ENCODE measurements around the gene ODAPH. TPM values are rescaled to one million over a fixed set of nuclear protein-coding genes. Genes with fewer than 3 reads are reported as not detected.

The ODAPH gene
- total RNA-seq, 6 experiments from 2014 or later: not detected

DNA sequence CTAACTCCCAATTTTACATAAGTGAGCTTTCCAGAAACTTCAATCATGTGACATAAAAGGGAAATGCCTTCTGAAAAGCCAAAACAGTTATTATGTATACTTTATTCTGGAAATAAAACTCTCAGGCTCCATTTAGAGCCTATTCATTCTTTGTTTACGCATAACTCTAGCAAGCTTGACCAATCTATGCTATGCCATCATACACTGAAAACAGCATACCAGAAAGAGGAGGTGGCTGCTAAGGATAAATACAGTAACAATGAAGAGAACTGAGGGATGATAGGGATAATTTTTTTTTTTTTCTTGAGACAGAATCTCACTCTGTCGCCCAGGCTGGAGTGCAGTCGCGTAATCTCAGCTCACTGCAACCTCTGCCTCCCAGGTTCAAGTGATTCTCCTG lies 50.1 kb downstream of the ODAPH start:
- H3K36me3 ChIP-seq: no peaks in the 10 kb centered on the region
- no peaks in the 10 kb centered on the region for H3K27me3 ChIP-seq
- 76% methylated on average over 3 of the region's 4 CpGs for WGBS (ENCODE audit: insufficient coverage, low coverage, low lambda C conversion rate, missing lambda C conversion rate)
- DNase-seq (no peak), ATAC-seq (no peak)
- H3K9me3 ChIP-seq: no peaks in the 10 kb centered on the region
- TF ChIP-seq, protein P1, sequence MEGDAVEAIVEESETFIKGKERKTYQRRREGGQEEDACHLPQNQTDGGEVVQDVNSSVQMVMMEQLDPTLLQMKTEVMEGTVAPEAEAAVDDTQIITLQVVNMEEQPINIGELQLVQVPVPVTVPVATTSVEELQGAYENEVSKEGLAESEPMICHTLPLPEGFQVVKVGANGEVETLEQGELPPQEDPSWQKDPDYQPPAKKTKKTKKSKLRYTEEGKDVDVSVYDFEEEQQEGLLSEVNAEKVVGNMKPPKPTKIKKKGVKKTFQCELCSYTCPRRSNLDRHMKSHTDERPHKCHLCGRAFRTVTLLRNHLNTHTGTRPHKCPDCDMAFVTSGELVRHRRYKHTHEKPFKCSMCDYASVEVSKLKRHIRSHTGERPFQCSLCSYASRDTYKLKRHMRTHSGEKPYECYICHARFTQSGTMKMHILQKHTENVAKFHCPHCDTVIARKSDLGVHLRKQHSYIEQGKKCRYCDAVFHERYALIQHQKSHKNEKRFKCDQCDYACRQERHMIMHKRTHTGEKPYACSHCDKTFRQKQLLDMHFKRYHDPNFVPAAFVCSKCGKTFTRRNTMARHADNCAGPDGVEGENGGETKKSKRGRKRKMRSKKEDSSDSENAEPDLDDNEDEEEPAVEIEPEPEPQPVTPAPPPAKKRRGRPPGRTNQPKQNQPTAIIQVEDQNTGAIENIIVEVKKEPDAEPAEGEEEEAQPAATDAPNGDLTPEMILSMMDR (IDR thresholded peaks at IDR 0.05): no peak
- TF ChIP-seq POLR2A (IDR thresholded peaks at IDR 0.05): no peak
- intact Hi-C loops (cut with DNase I): no loop called here
- H3K27ac ChIP-seq: no peak overlapping the region
- no peaks in the 10 kb centered on the region for H3K4me1 ChIP-seq
- no peak overlapping the region for H3K4me3 ChIP-seq

DNA sequence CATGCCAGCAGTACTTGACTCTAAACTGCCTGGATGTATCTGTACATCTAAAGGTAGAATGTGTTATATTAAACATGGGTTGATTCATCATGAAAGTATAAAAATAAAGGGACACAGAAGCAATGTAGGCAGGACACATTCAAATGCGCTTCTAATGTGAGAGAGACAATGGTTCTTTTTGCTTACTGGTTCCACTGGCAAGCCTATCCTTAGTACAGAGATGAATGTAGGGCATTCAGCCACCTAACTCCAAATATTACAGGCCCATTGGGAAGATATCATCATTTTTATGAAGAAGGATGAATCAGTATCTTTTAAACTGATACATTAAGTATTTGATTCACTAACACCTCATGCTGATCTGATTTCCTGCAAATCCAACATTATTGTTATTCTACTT lies 56.4 kb downstream of the ODAPH start:
- 86% methylated on average over 1 of the region's 1 CpG for WGBS (ENCODE audit: insufficient coverage, low coverage, low lambda C conversion rate, missing lambda C conversion rate)
- no peak overlapping the region for H3K4me3 ChIP-seq
- H3K9me3 ChIP-seq: no peaks in the 10 kb centered on the region
- no peak overlapping the region for H3K27ac ChIP-seq
- DNase-seq (no peak), ATAC-seq (no peak)
- intact Hi-C loops (cut with DNase I): no loop called here
- H3K4me1 ChIP-seq: no peaks in the 10 kb centered on the region
- TF ChIP-seq POLR2A (IDR thresholded peaks at IDR 0.05): no peak
- TF ChIP-seq, protein P1 (IDR thresholded peaks at IDR 0.05): no peak
- no peaks in the 10 kb centered on the region for H3K27me3 ChIP-seq
- no peaks in the 10 kb centered on the region for H3K36me3 ChIP-seq

Other genes starting within 250 kb of the ODAPH start
- 10 to 100 TPM in 5 of 6 experiments, 1 to 10 TPM in 1; 8.6 to 19.3 (median 14.0) TPM for gene RCHY1, start 41.7 kb upstream of the ODAPH start, total RNA-seq
- gene THAP6, start 41.6 kb upstream of the ODAPH start, total RNA-seq: 10 to 100 TPM in 3 of 6 experiments, 1 to 10 TPM in 3; 6.8 to 11.5 (median 10.0) TPM
- gene CDKL2, start 74.5 kb downstream of the ODAPH start, total RNA-seq: under 1 TPM in 1 of 6 experiments, not detected in 5; 0.05 TPM
- 10 to 100 TPM; 47.6 to 68.9 (median 64.5) TPM for gene G3BP2, start 117.3 kb downstream of the ODAPH start, total RNA-seq
- 10 to 100 TPM; 43.7 to 64.0 (median 49.4) TPM for gene USO1, start 168.5 kb downstream of the ODAPH start, total RNA-seq

All from right lobe of liver (tissue), 6 donors.